MV-4-11 (cell line): ENCODE measurements around the gene MORN4.
A peak's percentile ranks its signal among the peaks of the same experiment; 100 is the strongest.

Experiments used
- DNase-seq: peaks from one replicate; lab custom pipeline; 2025; lab: John Stamatoyannopoulos, UW

The MORN4 gene

GRCh38 chr10:97573021-97573420 is 60.3 kb downstream of the MORN4 start:
- no peak for DNase-seq

GRCh38 chr10:97572214-97572989 is 60.9 kb downstream of the MORN4 start, which contains the start of gene ANKRD2:
TSS of gene ANKRD2 (plus strand) at chr10:97572779. CDS start at chr10:97572789, 10 bp downstream.
- DNase-seq = peak; percentile 70

- DNase-seq = no peak
Observed at GRCh38 chr10:97571622-97572021, 61.7 kb downstream of the MORN4 start.

GRCh38 chr10:97570789-97571471 is 62.4 kb downstream of the MORN4 start:
- no peak for DNase-seq

GRCh38 chr10:97570146-97570788 is 63.0 kb downstream of the MORN4 start:
- no peak for DNase-seq

GRCh38 chr10:97567891-97568290 is 65.4 kb downstream of the MORN4 start:
- DNase-seq = no peak

- no peak for DNase-seq
Observed at GRCh38 chr10:97566336-97566996, 66.8 kb downstream of the MORN4 start.

GRCh38 chr10:97564776-97565175 is 68.5 kb downstream of the MORN4 start:
- no peak for DNase-seq
